Measurements from ENCODE around the gene PDS5B. TPM values are rescaled to one million over a fixed set of nuclear protein-coding genes. Genes with fewer than 3 reads are reported as not detected.

PDS5B gene
- total RNA-seq, 1 donor from 2014 or later = 55.9 TPM

DNA sequence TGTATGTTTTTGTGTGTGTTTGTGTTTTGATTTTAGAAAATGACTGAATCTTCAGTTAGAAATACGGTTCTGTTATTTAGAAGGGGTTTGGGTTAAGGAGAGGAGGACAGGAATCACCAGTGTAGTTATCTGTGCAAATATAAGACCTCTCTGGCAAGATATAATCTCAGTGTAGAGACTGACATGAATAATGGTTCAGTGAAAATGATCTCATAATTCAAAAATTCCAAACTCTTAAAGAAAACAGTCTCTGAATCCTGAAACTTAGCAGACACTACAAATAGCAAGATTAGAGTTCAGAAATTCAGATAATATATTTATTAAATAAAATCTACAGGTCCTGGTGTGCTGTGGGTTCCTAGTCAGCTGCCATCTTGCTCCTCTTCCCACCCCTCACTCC lies 73.5 kb downstream of the PDS5B start:
- Histone ChIP-seq H3K9ac (no peak overlapping the region), H3K9me3 (ENCODE audit: low read depth) (peaks cover 5% of the 10 kb centered on the region), H3K27ac (no peak overlapping the region), H3K36me3 (peaks cover 4% of the 10 kb centered on the region), H3K4me1 (no peaks in the 10 kb centered on the region), H3K4me3 (no peak overlapping the region), H4K20me1 (ENCODE audit: low read depth) (no peaks in the 10 kb centered on the region), H2AFZ (replicated peaks) (no peak overlapping the region), H3K79me2 (ENCODE audit: low read depth) (peaks cover 40% of the 10 kb centered on the region), H3K27me3 (no peaks in the 10 kb centered on the region), H3F3A (ENCODE audit: low read depth) (no peaks in the 10 kb centered on the region), H3K4me2 (no peak overlapping the region)
- Mint-ChIP-seq H3K27me3 (ENCODE audit: insufficient read depth, low read depth) (no peaks in the 10 kb centered on the region), H3K9me3 (peaks cover 20% of the 10 kb centered on the region), H3K4me1 (no peaks in the 10 kb centered on the region), H3K36me3 (peaks cover 35% of the 10 kb centered on the region), H3K4me3 (no peak overlapping the region), H3K27ac (no peak overlapping the region)
- DNase-seq (ENCODE audit: low spot score) = no peak
- no peak for TF ChIP-seq EZH2 (IDR thresholded peaks at IDR 0.05)
- TF ChIP-seq CTCF (IDR thresholded peaks at IDR 0.05) = no peak

- no peaks in the 10 kb centered on the region for H3F3A ChIP-seq (ENCODE audit: low read depth)
These were observed 74.0 kb downstream of the PDS5B start for GRCh38 chr13:32660227-32660626.

DNA sequence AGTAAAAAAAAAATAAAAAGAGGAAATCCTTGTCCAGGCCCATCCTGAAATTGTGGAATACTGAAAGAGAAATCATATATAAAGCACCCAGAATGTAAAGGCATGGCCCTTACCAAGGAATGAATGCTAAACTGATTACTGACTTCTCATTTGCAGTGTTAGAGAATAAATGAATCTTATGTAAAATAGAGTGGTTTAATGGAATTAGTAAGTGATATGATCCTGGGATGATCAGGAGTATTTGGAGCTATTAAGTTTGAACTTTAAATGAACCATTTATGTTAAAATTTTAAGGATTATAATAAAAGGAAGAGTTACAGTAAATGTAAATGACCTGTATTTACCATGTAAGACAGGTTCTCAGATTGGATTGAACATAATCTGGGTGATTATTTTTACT lies 75.4 kb downstream of the PDS5B start:
- no peak overlapping the region for H3K4me2 ChIP-seq
- H2AFZ ChIP-seq (replicated peaks) = no peak overlapping the region
- Mint-ChIP-seq H3K9me3 (peaks cover 5% of the 10 kb centered on the region), H3K4me3 (no peak overlapping the region), H3K36me3 (peaks cover 24% of the 10 kb centered on the region), H3K27me3 (ENCODE audit: insufficient read depth, low read depth) (no peaks in the 10 kb centered on the region), H3K4me1 (no peaks in the 10 kb centered on the region), H3K27ac (no peak overlapping the region)
- H3K27me3 ChIP-seq = no peaks in the 10 kb centered on the region
- H3K79me2 ChIP-seq (ENCODE audit: low read depth) = peaks cover 22% of the 10 kb centered on the region
- H3F3A ChIP-seq (ENCODE audit: low read depth) = no peaks in the 10 kb centered on the region
- TF ChIP-seq CTCF (IDR thresholded peaks at IDR 0.05) (no peak), EZH2 (IDR thresholded peaks at IDR 0.05) (no peak), EZH2phosphoT487 (IDR thresholded peaks at IDR 0.05) (no peak)
- no peak overlapping the region for H3K4me3 ChIP-seq
- no peak overlapping the region for H3K27ac ChIP-seq
- H3K36me3 ChIP-seq = peaks cover 4% of the 10 kb centered on the region
- no peaks in the 10 kb centered on the region for H4K20me1 ChIP-seq (ENCODE audit: low read depth)
- H3K9ac ChIP-seq = no peak overlapping the region
- no peak for DNase-seq (ENCODE audit: low spot score)
- peaks cover 5% of the 10 kb centered on the region for H3K9me3 ChIP-seq (ENCODE audit: low read depth)
- H3K4me1 ChIP-seq = no peaks in the 10 kb centered on the region

More at GRCh38 chr13:32660227-32660626, 74.0 kb downstream of the PDS5B start:
- no peak overlapping the region for H3K4me2 ChIP-seq
- H3K4me1 Mint-ChIP-seq = no peaks in the 10 kb centered on the region
- no peaks in the 10 kb centered on the region for H3K27me3 Mint-ChIP-seq (ENCODE audit: insufficient read depth, low read depth)
- no peak overlapping the region for H2AFZ ChIP-seq (replicated peaks)
- H4K20me1 ChIP-seq (ENCODE audit: low read depth) = no peaks in the 10 kb centered on the region
- peaks cover 5% of the 10 kb centered on the region for H3K9me3 ChIP-seq (ENCODE audit: low read depth)
- H3K4me1 ChIP-seq = no peaks in the 10 kb centered on the region
- peaks cover 31% of the 10 kb centered on the region for H3K36me3 Mint-ChIP-seq
- no peak overlapping the region for H3K9ac ChIP-seq
- TF ChIP-seq EZH2phosphoT487 (IDR thresholded peaks at IDR 0.05) = no peak
- no peak for TF ChIP-seq EZH2 (IDR thresholded peaks at IDR 0.05)
- TF ChIP-seq CTCF (IDR thresholded peaks at IDR 0.05) = no peak
- H3K27me3 ChIP-seq = no peaks in the 10 kb centered on the region
- no peak overlapping the region for H3K27ac ChIP-seq
- H3K79me2 ChIP-seq (ENCODE audit: low read depth) = peaks cover 36% of the 10 kb centered on the region
- H3K9me3 Mint-ChIP-seq = peaks cover 16% of the 10 kb centered on the region
- no peak overlapping the region for H3K4me3 ChIP-seq
- DNase-seq (ENCODE audit: low spot score) = no peak
- no peak overlapping the region for H3K4me3 Mint-ChIP-seq
- H3K36me3 ChIP-seq = peaks cover 4% of the 10 kb centered on the region
- H3K27ac Mint-ChIP-seq = no peak overlapping the region
